Pancreas (tissue), 10 donors: Measurements from ENCODE around the gene NCK1. TPM values are rescaled to one million over a fixed set of nuclear protein-coding genes. Genes with fewer than 3 reads are reported as not detected.

Experiments used
- ATAC-seq, 4 donors: fragments of 200-7000 bp; cut with Tn5 transposase; one replicate each; pipeline versions ENCODE4 v1.8.0 to v1.9.1; 2020; ENCODE audit warnings: mild to moderate bottlenecking in 4 of 4, moderate library complexity in 4 of 4
- DNase-seq, 6 donors: peaks; one replicate each; pipeline ENCODE4 v3.0.0-alpha.2; 2020
- FAIRE-seq: peaks from 2 replicates; lab custom pipeline; 2012; peaks lifted over from hg19 to GRCh38; lab: Jason Lieb, UNC
- H3K27ac ChIP-seq, 4 donors: fragments of 200-600 bp; sonication (generic); 1 replicate in 3 of 4; 2 replicates in 1 of 4; pipeline versions ENCODE4 v1.5.0 to v1.8.0; 2020
- H3K27me3 ChIP-seq, 4 donors: fragments of 200-600 bp; one replicate each; pipeline ENCODE4 v1.8.0; 2021
- H3K36me3 ChIP-seq, 3 donors: fragments of 200-600 bp; sonication (generic) in 1 of 3; one replicate each; pipeline versions ENCODE4 v1.5.0 to v1.8.0; 2020 to 2021
- H3K4me1 ChIP-seq, 3 donors: fragments of 200-600 bp; one replicate each; pipeline ENCODE4 v1.8.0; 2021
- H3K4me3 ChIP-seq, 4 donors: fragments of 200-600 bp; sonication (generic) in 2 of 4; one replicate each; pipeline versions ENCODE4 v1.5.0 to v1.8.0; 2020 to 2021
- H3K9me3 ChIP-seq, 4 donors: fragments of 200-600 bp; one replicate each; pipeline ENCODE4 v1.8.0; 2021
- WGBS, 2 donors: extraction: QIAGEN DNeasy Blood & Tissue Kit; methylation state at CpG; one replicate each; pipeline ENCODE4 v1.1.7; 2013; 5-methylcytosine and 5-hydroxymethylcytosine counted together
- intact Hi-C, 3 donors: fragments of 100-400 bp; cut with DNase I; formaldehyde crosslinking; loops; one replicate each; pipeline versions ENCODE4 v1.11.1 to v1.14.2; 2022
- polyA plus RNA-seq, 2 donors: library from polyadenylated mRNA; stranded (reverse); fragments of 200-250 nt; gene quantifications; one replicate each; pipeline ENCODE4 v1.2.3, GENCODE V29; 2013
- total RNA-seq, 6 donors: library from RNA; stranded (reverse); fragmentation: NEBNext Ultra II Directional in 4 of 6; extraction: Animal tissue kit (Norgen Biotek cat#: 25700) in 4 of 6; gene quantifications; one replicate each; pipeline versions ENCODE4 v1.2.1 to v1.2.4, GENCODE V29; 2021 to 2023
- TF ChIP-seq, protein P1 (sequence below), 4 donors: fragments of 200-600 bp; sonication (generic) in 3 of 4; IDR thresholded peaks; one replicate each; pipeline versions ENCODE4 v1.5.0 to v1.8.0; 2021; ENCODE audit warnings: antibody characterized with exemption in 4 of 4
- donor health status: healthy with polysubstance abuse.
- donor health status: DM: no; HTN: no; CAD: no; lungs with moderate emphysema.
- donor health status: DM: no; HTN: no; CAD: no.
- donor health status: control.
- donor health status: control.
- donor health status: Bipolar disorder and iron deficiency.
- donor health status: DM: yes; HTN: yes; CAD: no.
- donor health status: DM: no; HTN: no; CAD: no.
- donor health status: DM: no; HTN: no; CAD: no.
- donor health status: DM: yes; HTN: yes; CAD: no.

Gene NCK1
- total and polyA plus RNA-seq, 8 donors = 5.4 to 28.3 (median 10.8) TPM

DNA sequence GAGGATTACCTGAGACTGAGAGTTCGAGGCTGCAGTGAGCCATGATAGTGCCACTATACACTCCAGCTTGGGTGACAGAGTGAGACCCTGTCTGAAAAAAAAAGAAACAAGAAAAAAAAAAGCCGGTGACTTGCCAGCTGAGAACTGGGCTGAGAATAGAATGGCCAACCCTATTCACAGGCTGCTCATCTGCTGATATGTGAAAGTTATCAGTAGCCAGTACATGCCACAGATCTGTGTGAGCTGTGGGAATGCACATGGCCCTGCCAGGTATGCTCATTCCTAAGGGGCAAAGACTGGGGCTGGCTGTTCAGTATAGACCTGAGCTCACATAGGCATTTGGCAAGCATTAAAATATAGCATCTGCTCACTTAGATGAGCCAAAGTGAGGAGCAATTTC, 126.6 kb downstream of the NCK1 start:
- H3K4me1 ChIP-seq = no peaks in the 10 kb centered on the region
- H3K4me3 ChIP-seq = no peak overlapping the region
- FAIRE-seq (no peak), DNase-seq (no peak), ATAC-seq (no peak)
- no peaks in the 10 kb centered on the region for H3K9me3 ChIP-seq
- H3K36me3 ChIP-seq = no peaks in the 10 kb centered on the region
- 88% methylated on average over 2 of the region's 2 CpGs for WGBS, 2 donors
- no peak overlapping the region for H3K27ac ChIP-seq
- intact Hi-C loops = no loop called here
- H3K27me3 ChIP-seq = no peaks in the 10 kb centered on the region
- TF ChIP-seq, protein P1, sequence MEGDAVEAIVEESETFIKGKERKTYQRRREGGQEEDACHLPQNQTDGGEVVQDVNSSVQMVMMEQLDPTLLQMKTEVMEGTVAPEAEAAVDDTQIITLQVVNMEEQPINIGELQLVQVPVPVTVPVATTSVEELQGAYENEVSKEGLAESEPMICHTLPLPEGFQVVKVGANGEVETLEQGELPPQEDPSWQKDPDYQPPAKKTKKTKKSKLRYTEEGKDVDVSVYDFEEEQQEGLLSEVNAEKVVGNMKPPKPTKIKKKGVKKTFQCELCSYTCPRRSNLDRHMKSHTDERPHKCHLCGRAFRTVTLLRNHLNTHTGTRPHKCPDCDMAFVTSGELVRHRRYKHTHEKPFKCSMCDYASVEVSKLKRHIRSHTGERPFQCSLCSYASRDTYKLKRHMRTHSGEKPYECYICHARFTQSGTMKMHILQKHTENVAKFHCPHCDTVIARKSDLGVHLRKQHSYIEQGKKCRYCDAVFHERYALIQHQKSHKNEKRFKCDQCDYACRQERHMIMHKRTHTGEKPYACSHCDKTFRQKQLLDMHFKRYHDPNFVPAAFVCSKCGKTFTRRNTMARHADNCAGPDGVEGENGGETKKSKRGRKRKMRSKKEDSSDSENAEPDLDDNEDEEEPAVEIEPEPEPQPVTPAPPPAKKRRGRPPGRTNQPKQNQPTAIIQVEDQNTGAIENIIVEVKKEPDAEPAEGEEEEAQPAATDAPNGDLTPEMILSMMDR (IDR thresholded peaks at IDR 0.05) = no peak

DNA sequence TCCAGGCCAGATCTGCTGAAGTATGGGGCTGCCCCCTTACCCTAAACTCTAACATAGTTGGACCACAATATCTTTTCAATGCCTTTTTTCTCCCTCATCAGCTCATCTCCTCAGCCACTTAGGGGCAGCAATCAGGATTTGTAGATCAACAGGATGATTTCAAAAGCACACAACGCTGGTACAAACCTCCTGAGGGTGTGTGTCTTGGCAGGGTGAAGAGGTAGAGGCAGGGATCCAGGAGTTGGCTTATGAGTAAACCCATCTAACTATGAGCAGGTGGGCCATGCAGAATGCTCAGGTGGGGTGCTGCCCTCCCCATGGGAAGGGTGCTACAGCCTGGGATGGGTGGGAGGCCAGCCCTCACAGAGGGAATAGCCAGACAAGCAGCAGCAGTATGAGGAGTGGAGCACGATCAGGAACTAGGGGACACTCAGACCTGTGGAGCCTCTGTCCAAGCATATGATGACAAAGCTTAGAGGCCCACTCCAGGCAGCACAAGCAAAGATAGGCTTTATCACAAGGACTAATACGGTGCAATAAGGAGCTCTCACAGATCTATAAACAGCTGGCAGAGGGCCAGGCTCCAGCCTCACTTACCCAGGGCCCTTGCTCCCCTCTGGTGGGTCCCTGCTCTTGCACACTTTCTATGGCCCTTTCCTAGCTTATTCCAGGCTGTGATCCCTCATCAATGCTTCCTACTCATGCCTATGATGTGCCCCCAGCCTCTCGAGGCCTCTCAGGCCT, 127.9 kb downstream of the NCK1 start:
- H3K27ac ChIP-seq = no peak overlapping the region
- H3K4me1 ChIP-seq = peaks cover 4 to 7% (median 7%) of the 10 kb centered on the region in 3 donors
- H3K4me3 ChIP-seq = no peak overlapping the region
- WGBS, 2 donors = 69 to 71% methylated on average over 4 of the region's 4 CpGs
- no peaks in the 10 kb centered on the region for H3K36me3 ChIP-seq
- no peak for DNase-seq
- no peak for FAIRE-seq
- TF ChIP-seq, protein P1 (IDR thresholded peaks at IDR 0.05) = no peak
- ATAC-seq = no peak
- intact Hi-C loops = no loop called here
- no peaks in the 10 kb centered on the region for H3K9me3 ChIP-seq
- H3K27me3 ChIP-seq = no peaks in the 10 kb centered on the region

DNA sequence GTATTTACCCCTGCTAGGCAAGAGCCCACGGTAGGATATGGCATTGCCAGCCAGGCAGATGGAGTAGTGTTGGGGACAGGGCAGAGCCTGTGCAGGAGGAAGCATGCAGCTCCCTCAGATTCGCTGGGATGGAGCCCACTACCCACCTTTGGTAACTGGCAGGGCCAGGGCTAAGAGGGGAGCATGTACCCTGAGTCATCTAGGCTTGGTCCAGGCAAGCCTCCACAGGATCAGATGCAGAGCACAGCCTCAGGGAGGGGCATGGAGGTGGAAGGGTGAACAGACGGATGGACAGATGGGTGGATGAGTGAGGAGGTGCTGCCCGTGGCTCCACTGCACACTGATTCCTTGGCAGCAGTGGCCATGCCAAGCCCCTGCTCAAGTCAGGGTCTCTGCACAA, 128.8 kb downstream of the NCK1 start:
- Histone ChIP-seq H3K27me3 (no peaks in the 10 kb centered on the region), H3K9me3 (no peaks in the 10 kb centered on the region), H3K4me3 (no peak overlapping the region), H3K27ac (no peak overlapping the region), H3K4me1 (peaks cover 9 to 15% (median 14%) of the 10 kb centered on the region in 3 donors), H3K36me3 (no peaks in the 10 kb centered on the region)
- WGBS, 2 donors = 81 to 91% methylated on average over 4 of the region's 4 CpGs
- FAIRE-seq (no peak), DNase-seq (no peak), ATAC-seq (no peak)
- TF ChIP-seq, protein P1 (IDR thresholded peaks at IDR 0.05) = no peak
- intact Hi-C loops = no loop called here

DNA sequence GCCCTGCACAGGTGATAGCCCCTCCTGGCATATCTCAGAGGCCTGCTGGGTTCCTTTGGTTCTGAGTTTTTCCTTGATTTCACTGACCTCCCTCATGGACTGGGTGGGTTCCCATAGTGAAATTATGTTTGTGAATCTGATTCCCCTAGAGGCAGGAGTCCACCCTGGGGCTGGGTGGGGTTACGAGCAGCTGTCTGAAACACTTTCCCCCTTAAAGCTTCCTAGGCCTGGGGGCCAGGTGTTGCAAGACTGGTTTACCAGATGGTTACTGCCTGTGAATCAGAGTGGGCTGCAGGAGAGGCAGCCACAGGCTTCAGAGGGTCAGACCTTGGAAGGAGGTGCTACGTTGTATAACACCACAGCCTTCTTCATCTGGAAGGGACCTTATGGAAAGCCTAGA, 130.1 kb downstream of the NCK1 start:
- no peak for FAIRE-seq
- peaks cover 9 to 15% (median 14%) of the 10 kb centered on the region in 3 donors for H3K4me1 ChIP-seq

More for the DNA sequence above, 130.1 kb downstream of the NCK1 start:
- ATAC-seq (no peak), DNase-seq (no peak)
- intact Hi-C loops = no loop called here
- H3K9me3 ChIP-seq = no peaks in the 10 kb centered on the region
- no peaks in the 10 kb centered on the region for H3K36me3 ChIP-seq
- H3K27ac ChIP-seq = no peak overlapping the region
- TF ChIP-seq, protein P1 (IDR thresholded peaks at IDR 0.05) = no peak
- WGBS, 2 donors = 93 to 100% methylated on average over 2 of the region's 2 CpGs
- H3K27me3 ChIP-seq = no peaks in the 10 kb centered on the region
- no peak overlapping the region for H3K4me3 ChIP-seq
